Large intestine (tissue), 3 donors: ENCODE data around the gene SUFU. TPM values are rescaled to one million over a fixed set of nuclear protein-coding genes. Genes with fewer than 3 reads are reported as not detected.

Experiments
- DNase-seq, 2 donors: peaks; one replicate each; pipeline versions ENCODE4 v3.0.0 to v3.0.0-alpha.2; 2013
- H3K27ac ChIP-seq: one replicate; pipeline ENCODE4 v1.5.1; 2013; ENCODE audit warnings: low read length
- H3K27me3 ChIP-seq: 2 replicates; pipeline ENCODE4 v1.6.1; 2013; ENCODE audit warnings: low read length; ENCODE audit not compliant: control insufficient read depth, insufficient read depth
- H3K36me3 ChIP-seq: 2 replicates; pipeline ENCODE4 v1.6.1; 2013; ENCODE audit warnings: low read length; ENCODE audit not compliant: control insufficient read depth, insufficient read depth
- H3K4me1 ChIP-seq: one replicate; pipeline ENCODE4 v1.6.1; 2013; ENCODE audit warnings: low read length; ENCODE audit not compliant: control insufficient read depth, insufficient read depth
- H3K4me3 ChIP-seq: one replicate; pipeline ENCODE4 v1.5.1; 2013; ENCODE audit warnings: low read length
- H3K9me3 ChIP-seq: one replicate; pipeline ENCODE4 v1.6.1; 2013; ENCODE audit warnings: mild to moderate bottlenecking, low read depth, low read length, moderate library complexity; ENCODE audit not compliant: control insufficient read depth
- WGBS: methylation state at CpG from one replicate; pipeline ENCODE4 v1.1.5; 2013; ENCODE audit warnings: low lambda C conversion rate; ENCODE audit not compliant: insufficient coverage; 5-methylcytosine and 5-hydroxymethylcytosine counted together
- polyA plus RNA-seq: library from polyadenylated mRNA; unstranded; fragments of 120-200 nt; gene quantifications from one replicate; pipeline ENCODE4 v1.2.1, GENCODE V29; 2013

The SUFU gene
- polyA plus RNA-seq, 1 donor: 12.9 TPM

GRCh38 chr10:102673819-102674511 lies 170.2 kb downstream of the SUFU start:
- no peak overlapping the region for H3K4me3 ChIP-seq
- no peaks in the 10 kb centered on the region for H3K9me3 ChIP-seq
- no peaks in the 10 kb centered on the region for H3K36me3 ChIP-seq
- peaks cover 39% of the 10 kb centered on the region for H3K4me1 ChIP-seq
- DNase-seq: peak; percentile 42 to 49
- peak overlapping the region; percentile 24 for H3K27ac ChIP-seq
- WGBS: 27% methylated on average over 5 of the region's 19 CpGs
- H3K27me3 ChIP-seq: no peaks in the 10 kb centered on the region

GRCh38 chr10:102674566-102674965 lies 170.8 kb downstream of the SUFU start:
- Histone ChIP-seq H3K27me3 (no peaks in the 10 kb centered on the region), H3K9me3 (no peaks in the 10 kb centered on the region), H3K27ac (peak overlapping the region; percentile 24), H3K4me3 (no peak overlapping the region), H3K36me3 (no peaks in the 10 kb centered on the region), H3K4me1 (peaks cover 40% of the 10 kb centered on the region)
- no CpG with 5 or more reads among the region's 2 CpGs for WGBS
- no peak for DNase-seq

DNA sequence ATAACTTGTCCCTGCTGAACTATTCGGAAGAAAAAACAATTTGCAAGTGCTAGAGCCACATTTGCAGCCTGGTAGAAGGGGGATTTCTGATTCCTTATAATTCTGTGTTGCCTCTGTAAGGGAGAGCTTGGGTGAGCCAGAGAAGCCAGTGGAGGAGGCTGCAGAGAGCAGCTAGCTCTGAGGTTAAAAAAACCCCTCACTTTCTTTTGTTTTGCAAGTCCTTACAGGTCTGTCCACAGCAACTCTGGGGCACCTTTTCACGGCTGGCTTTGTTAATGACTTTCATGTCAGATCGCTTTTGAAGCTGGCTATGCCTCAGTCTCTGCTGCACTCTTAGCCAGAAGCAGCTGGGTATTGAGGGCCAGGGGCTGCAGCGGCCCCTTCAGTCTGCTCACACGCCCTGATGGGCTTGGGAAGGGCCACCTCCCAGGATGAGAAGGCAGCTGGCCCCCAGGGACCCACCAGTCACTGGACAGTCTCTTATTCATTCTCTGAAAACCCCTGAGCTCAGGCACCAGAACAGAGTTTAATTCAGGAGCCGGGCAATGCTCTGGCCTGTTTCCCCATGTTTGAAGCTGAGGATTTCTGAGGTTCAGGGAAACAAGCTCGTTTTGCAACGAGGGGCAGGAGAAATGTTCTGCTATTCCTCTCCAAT lies 171.4 kb downstream of the SUFU start:
- no peak for DNase-seq
- Histone ChIP-seq H3K27me3 (no peaks in the 10 kb centered on the region), H3K4me3 (no peak overlapping the region), H3K9me3 (no peaks in the 10 kb centered on the region), H3K36me3 (no peaks in the 10 kb centered on the region), H3K4me1 (peaks cover 36% of the 10 kb centered on the region), H3K27ac (peak overlapping the region; percentile 35)
- WGBS: no CpG with 5 or more reads among the region's 8 CpGs

- peak; percentile 34 to 40 for DNase-seq
- Histone ChIP-seq H3K27ac (peak overlapping the region; percentile 35), H3K4me1 (peaks cover 33% of the 10 kb centered on the region)
Measured at GRCh38 chr10:102675666-102676533, 172.1 kb downstream of the SUFU start.

GRCh38 chr10:102676534-102677315 lies 173.0 kb downstream of the SUFU start:
- H3K9me3 ChIP-seq: no peaks in the 10 kb centered on the region
- H3K36me3 ChIP-seq: peaks cover 3% of the 10 kb centered on the region
- peak overlapping the region; percentile 30 for H3K27ac ChIP-seq
- no peaks in the 10 kb centered on the region for H3K27me3 ChIP-seq
- no CpG with 5 or more reads among the region's 9 CpGs for WGBS
- no peak overlapping the region for H3K4me3 ChIP-seq
- H3K4me1 ChIP-seq: peaks cover 32% of the 10 kb centered on the region
- DNase-seq: no peak

More at GRCh38 chr10:102675666-102676533, 172.1 kb downstream of the SUFU start:
- Histone ChIP-seq H3K27me3 (no peaks in the 10 kb centered on the region), H3K9me3 (no peaks in the 10 kb centered on the region), H3K4me3 (no peak overlapping the region), H3K36me3 (no peaks in the 10 kb centered on the region)
- no CpG with 5 or more reads among the region's 16 CpGs for WGBS

DNA sequence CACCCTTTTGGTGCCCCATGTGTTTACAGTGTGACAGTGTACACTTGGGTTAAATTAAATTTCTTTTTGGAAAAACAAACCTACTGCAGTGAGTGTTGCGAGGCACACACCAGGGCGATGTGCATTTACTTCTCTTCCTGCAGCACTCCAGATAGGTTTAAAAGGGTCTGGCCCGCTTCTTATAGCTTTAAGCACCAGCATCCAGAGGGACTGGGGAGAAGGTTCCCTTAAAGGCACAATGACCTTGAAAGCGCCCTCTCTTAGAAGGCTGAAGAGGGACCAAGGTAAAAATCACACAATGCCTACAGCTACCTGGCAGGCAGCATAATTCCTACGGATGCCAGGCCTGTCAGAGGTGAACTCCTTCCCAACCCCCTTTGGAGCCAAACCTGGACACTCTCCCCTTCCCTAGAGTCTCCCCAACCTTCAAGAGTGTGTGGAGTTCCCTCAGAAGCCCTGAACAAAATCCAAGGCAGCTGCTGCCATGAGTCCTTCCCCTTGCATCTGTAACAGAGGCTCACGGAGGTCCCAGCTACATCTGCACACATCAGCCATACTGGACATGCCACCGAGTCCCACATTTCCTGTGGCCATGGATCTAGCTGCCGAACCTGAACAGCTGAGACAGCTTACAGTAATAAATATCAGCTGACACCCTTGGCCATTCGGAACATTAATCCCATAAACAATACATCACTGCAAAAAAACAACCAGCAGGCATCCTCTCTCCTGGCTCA lies 173.7 kb downstream of the SUFU start:
- H3K4me3 ChIP-seq: no peak overlapping the region
- H3K27ac ChIP-seq: peak overlapping the region; percentile 30
- WGBS: no CpG with 5 or more reads among the region's 9 CpGs
- H3K27me3 ChIP-seq: no peaks in the 10 kb centered on the region
- no peak for DNase-seq
- H3K9me3 ChIP-seq: no peaks in the 10 kb centered on the region
- peaks cover 32% of the 10 kb centered on the region for H3K4me1 ChIP-seq
- H3K36me3 ChIP-seq: peaks cover 7% of the 10 kb centered on the region

DNA sequence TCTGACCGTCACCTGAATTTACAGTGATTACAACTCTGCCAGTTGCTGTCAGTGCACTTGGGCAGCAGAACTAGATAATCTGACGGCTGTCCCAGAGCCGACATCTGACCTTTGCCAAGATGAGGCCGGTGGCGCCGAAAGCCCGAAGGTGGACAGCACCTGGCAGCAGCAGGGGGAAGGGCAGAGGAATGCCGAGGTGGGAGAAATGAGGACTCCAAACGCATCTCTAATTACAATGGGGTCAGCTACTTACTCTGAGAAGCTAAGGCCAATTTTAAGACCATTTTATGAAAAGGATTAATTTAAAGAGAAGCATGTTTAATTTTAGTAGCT lies 174.3 kb downstream of the SUFU start:
- WGBS: no CpG with 5 or more reads among the region's 9 CpGs
- Histone ChIP-seq H3K27me3 (no peaks in the 10 kb centered on the region), H3K36me3 (peaks cover 7% of the 10 kb centered on the region), H3K4me1 (peaks cover 32% of the 10 kb centered on the region), H3K9me3 (no peaks in the 10 kb centered on the region), H3K4me3 (no peak overlapping the region), H3K27ac (no peak overlapping the region)
- no peak for DNase-seq

DNA sequence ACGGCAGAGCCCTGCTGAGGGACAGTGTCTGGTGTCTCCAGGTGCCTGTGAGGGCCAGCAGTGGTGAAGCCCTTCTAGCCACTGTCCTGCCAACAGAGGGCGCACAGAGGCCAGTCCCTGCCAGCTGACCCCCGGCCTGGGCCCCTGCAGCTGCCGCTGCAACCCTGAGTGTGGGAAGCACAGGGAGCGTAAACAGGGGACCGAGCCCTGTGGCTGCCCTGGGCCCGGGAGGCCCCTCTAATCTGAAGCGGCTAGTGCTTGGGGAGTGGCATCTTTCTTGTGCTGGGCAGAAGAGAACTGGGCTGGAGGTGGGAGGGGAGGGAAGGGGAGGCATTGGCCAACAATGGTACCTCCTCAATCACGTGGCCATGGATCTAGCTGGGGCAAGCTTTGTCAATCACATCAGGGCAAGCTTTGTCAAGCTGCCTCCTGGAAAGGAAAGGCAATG lies 175.1 kb downstream of the SUFU start:
- Histone ChIP-seq H3K4me3 (no peak overlapping the region), H3K9me3 (no peaks in the 10 kb centered on the region), H3K4me1 (peaks cover 32% of the 10 kb centered on the region), H3K27me3 (no peaks in the 10 kb centered on the region), H3K27ac (no peak overlapping the region), H3K36me3 (peaks cover 7% of the 10 kb centered on the region)
- DNase-seq: peak; percentile 49 to 74
- no CpG with 5 or more reads among the region's 9 CpGs for WGBS

DNA sequence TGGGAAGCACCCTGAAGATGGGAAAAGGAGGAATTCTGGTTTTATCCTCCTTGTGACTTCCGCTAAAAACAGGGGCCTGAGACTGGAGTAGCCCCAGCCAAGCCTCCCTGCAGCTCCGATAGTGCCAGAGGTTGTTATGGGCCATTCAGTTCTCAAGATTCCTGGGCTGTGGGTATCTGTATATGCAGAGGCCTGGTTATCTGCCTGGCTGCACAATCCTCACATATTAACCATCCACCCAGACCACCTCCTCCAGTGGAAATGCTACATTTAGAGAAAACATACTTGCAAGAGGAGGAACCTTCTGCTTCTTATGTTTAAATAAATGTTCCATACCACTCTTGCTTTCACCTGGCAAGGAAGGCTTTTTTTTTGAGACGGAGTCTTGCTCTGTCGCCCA lies 175.8 kb downstream of the SUFU start:
- no peak overlapping the region for H3K27ac ChIP-seq
- DNase-seq: no peak
- H3K4me3 ChIP-seq: no peak overlapping the region
- no peaks in the 10 kb centered on the region for H3K27me3 ChIP-seq
- WGBS: no CpG with 5 or more reads among the region's 4 CpGs
- peaks cover 7% of the 10 kb centered on the region for H3K36me3 ChIP-seq
- peaks cover 24% of the 10 kb centered on the region for H3K4me1 ChIP-seq
- H3K9me3 ChIP-seq: no peaks in the 10 kb centered on the region
